HG03342 (cell line): ENCODE results near the gene ABCC11.

Experiments used
- ATAC-seq: cut with Tn5 transposase; IDR thresholded peaks from one replicate; pipeline ENCODE4 v1.9.1; 2021; ENCODE audit warnings: mild to moderate bottlenecking, moderate library complexity; ENCODE audit not compliant: unreplicated experiment

The ABCC11 gene

GRCh38 chr16:48133455-48134211 lies 113.7 kb downstream of the ABCC11 start:
- no peak for ATAC-seq

GRCh38 chr16:48132696-48133095 lies 114.6 kb downstream of the ABCC11 start:
- ATAC-seq: no peak

- ATAC-seq: no peak
Measured at GRCh38 chr16:48131201-48131935, 116.0 kb downstream of the ABCC11 start.

GRCh38 chr16:48129926-48130325 lies 117.4 kb downstream of the ABCC11 start:
- ATAC-seq: no peak

GRCh38 chr16:48128769-48129168 lies 118.6 kb downstream of the ABCC11 start:
- ATAC-seq: no peak

GRCh38 chr16:48126801-48127644 lies 120.3 kb downstream of the ABCC11 start:
- no peak for ATAC-seq

- no peak for ATAC-seq
Measured at GRCh38 chr16:48125888-48126287, 121.5 kb downstream of the ABCC11 start.

GRCh38 chr16:48124266-48124665 lies 123.1 kb downstream of the ABCC11 start:
- no peak for ATAC-seq

- peak; percentile 74 for ATAC-seq
Measured at GRCh38 chr16:48123104-48123788, 124.1 kb downstream of the ABCC11 start.

- no peak for ATAC-seq
Measured at GRCh38 chr16:48121276-48121675, 126.1 kb downstream of the ABCC11 start.

- ATAC-seq: no peak
Measured at GRCh38 chr16:48118841-48119240, 128.5 kb downstream of the ABCC11 start.

- peak; percentile 87 for ATAC-seq
Measured at GRCh38 chr16:48117217-48118105, 129.9 kb downstream of the ABCC11 start.
